Measurements from ENCODE around the gene INAFM1.

INAFM1 gene

GRCh38 chr19:47309038-47309437, 34.4 kb downstream of the INAFM1 start:
- ChIA-PET CTCF (interaction anchor here (0.9 to 6.5 kb wide), 5 partner anchors 14 to 82 kb away, joined by 3 to 35 read pairs (median 5); no protein-coding TSS in a partner anchor), POLR2A (no interaction called here)
- no peak for DNase-seq (ENCODE audit: extremely low spot score)
- TF ChIP-seq CTCF (IDR thresholded peaks at IDR 0.05; ENCODE audit: control extremely low read depth, extremely low read depth, low read depth, missing control alignments), result no peak

- DNase-seq (ENCODE audit: extremely low spot score), result no peak
- TF ChIP-seq CTCF (IDR thresholded peaks at IDR 0.05; ENCODE audit: control extremely low read depth, extremely low read depth, low read depth, missing control alignments), result no peak
- CTCF ChIA-PET, result interaction anchor here (1.8 to 6.5 kb wide), 3 partner anchors 15 to 82 kb away, joined by 5 to 35 read pairs (median 7); no protein-coding TSS in a partner anchor
- POLR2A ChIA-PET, result no interaction called here
Measured at GRCh38 chr19:47309608-47310007, 34.9 kb downstream of the INAFM1 start, which contains the start of gene C5AR1. TSS of gene C5AR1 (plus strand) at chr19:47309861. CDS start at chr19:47309896, 35 bp downstream.

GRCh38 chr19:47310323-47310722, 35.6 kb downstream of the INAFM1 start:
- DNase-seq (ENCODE audit: extremely low spot score), result no peak
- ChIA-PET CTCF (interaction anchor here (6.5 kb wide), 1 partner anchor 16 kb away, joined by 35 read pairs; no protein-coding TSS in a partner anchor), POLR2A (no interaction called here)
- no peak for TF ChIP-seq CTCF (IDR thresholded peaks at IDR 0.05; ENCODE audit: control extremely low read depth, extremely low read depth, low read depth, missing control alignments)

GRCh38 chr19:47310819-47311218, 36.1 kb downstream of the INAFM1 start:
- CTCF ChIA-PET, result no interaction called here
- DNase-seq (ENCODE audit: extremely low spot score), result no peak
- TF ChIP-seq CTCF (IDR thresholded peaks at IDR 0.05; ENCODE audit: control extremely low read depth, extremely low read depth, low read depth, missing control alignments), result no peak
- POLR2A ChIA-PET, result no interaction called here

- no peak for DNase-seq (ENCODE audit: extremely low spot score)
- TF ChIP-seq CTCF (IDR thresholded peaks at IDR 0.05; ENCODE audit: control extremely low read depth, extremely low read depth, low read depth, missing control alignments), result no peak
- ChIA-PET CTCF (no interaction called here), POLR2A (no interaction called here)
Measured at GRCh38 chr19:47312366-47313006, 37.8 kb downstream of the INAFM1 start.

GRCh38 chr19:47313754-47314295, 39.1 kb downstream of the INAFM1 start:
- POLR2A ChIA-PET, result no interaction called here
- no peak for DNase-seq (ENCODE audit: extremely low spot score)
- TF ChIP-seq CTCF (IDR thresholded peaks at IDR 0.05; ENCODE audit: control extremely low read depth, extremely low read depth, low read depth, missing control alignments), result no peak
- CTCF ChIA-PET, result interaction anchor here (4.2 kb wide), 1 partner anchor 8 kb away, joined by 14 read pairs; no protein-coding TSS in a partner anchor
